Left ventricle myocardium inferior (tissue), 1 donor: ENCODE data around the gene EQTN. TPM values are rescaled to one million over a fixed set of nuclear protein-coding genes. Genes with fewer than 3 reads are reported as not detected.

Experiments
- DNase-seq: peaks from one replicate; pipeline ENCODE4 v3.0.0-alpha.2; 2020
- H3K27ac ChIP-seq: fragments of 200-600 bp; replicated peaks from 2 replicates; pipeline ENCODE4 v1.8.0; 2021
- H3K27me3 ChIP-seq: fragments of 200-600 bp; 2 replicates; pipeline ENCODE4 v1.8.0; 2021; ENCODE audit warnings: low read depth
- H3K36me3 ChIP-seq: fragments of 200-600 bp; 2 replicates; pipeline ENCODE4 v1.8.0; 2021
- H3K4me1 ChIP-seq: fragments of 200-600 bp; 2 replicates; pipeline ENCODE4 v1.8.0; 2021
- H3K4me3 ChIP-seq: fragments of 200-600 bp; 2 replicates; pipeline ENCODE4 v1.8.0; 2021; ENCODE audit warnings: mild to moderate bottlenecking, moderate library complexity
- H3K9me3 ChIP-seq: fragments of 200-600 bp; replicated peaks from 2 replicates; pipeline ENCODE4 v1.8.0; 2021
- intact Hi-C: fragments of 100-400 bp; cut with micrococcal nuclease; formaldehyde crosslinking; loops from one replicate; pipeline ENCODE4 v1.11.0; 2022
- total RNA-seq: library from RNA; stranded (reverse); fragmentation: NEBNext Ultra II Directional; extraction: Animal tissue kit (Norgen Biotek cat#: 25700); gene quantifications from one replicate; pipeline ENCODE4 v1.2.1, GENCODE V29; 2021
- TF ChIP-seq, protein P1 (sequence below): fragments of 200-600 bp; IDR thresholded peaks from 2 replicates; pipeline ENCODE4 v1.8.0; 2021; ENCODE audit warnings: antibody characterized with exemption, mild to moderate bottlenecking, borderline replicate concordance
- donor health status: DM: no; HTN: yes; CAD: no; lungs with severe emphysema.

Gene EQTN
- total RNA-seq, 1 donor from 2014 or later, result not detected

DNA sequence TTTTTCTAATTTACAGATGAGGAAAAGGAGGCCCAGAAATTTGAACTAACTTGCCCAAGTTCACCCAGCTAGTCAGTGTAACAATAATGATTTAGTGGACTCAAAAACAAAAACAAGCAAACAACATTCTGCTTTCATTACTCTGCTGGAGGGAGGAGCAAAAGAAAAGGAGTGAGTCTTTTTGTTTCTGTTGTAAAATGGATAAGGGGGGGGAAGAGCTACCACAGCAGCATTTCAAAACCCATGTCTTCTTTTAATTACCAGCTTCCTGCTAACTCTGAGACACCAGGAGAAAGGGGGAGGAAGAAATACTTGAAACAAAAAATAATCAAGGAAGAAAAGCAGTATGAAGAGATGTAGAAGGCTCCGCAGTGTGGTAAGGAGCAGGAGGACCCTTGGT, 39.2 kb upstream of the EQTN start:
- intact Hi-C loops, result no loop called here
- DNase-seq, result no peak
- peaks cover 43% of the 10 kb centered on the region for H3K4me1 ChIP-seq
- TF ChIP-seq, protein P1, sequence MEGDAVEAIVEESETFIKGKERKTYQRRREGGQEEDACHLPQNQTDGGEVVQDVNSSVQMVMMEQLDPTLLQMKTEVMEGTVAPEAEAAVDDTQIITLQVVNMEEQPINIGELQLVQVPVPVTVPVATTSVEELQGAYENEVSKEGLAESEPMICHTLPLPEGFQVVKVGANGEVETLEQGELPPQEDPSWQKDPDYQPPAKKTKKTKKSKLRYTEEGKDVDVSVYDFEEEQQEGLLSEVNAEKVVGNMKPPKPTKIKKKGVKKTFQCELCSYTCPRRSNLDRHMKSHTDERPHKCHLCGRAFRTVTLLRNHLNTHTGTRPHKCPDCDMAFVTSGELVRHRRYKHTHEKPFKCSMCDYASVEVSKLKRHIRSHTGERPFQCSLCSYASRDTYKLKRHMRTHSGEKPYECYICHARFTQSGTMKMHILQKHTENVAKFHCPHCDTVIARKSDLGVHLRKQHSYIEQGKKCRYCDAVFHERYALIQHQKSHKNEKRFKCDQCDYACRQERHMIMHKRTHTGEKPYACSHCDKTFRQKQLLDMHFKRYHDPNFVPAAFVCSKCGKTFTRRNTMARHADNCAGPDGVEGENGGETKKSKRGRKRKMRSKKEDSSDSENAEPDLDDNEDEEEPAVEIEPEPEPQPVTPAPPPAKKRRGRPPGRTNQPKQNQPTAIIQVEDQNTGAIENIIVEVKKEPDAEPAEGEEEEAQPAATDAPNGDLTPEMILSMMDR, result no peak
- no peak overlapping the region for H3K27ac ChIP-seq
- H3K9me3 ChIP-seq, result no peaks in the 10 kb centered on the region
- no peak overlapping the region for H3K4me3 ChIP-seq
- H3K27me3 ChIP-seq, result no peaks in the 10 kb centered on the region
- no peaks in the 10 kb centered on the region for H3K36me3 ChIP-seq

DNA sequence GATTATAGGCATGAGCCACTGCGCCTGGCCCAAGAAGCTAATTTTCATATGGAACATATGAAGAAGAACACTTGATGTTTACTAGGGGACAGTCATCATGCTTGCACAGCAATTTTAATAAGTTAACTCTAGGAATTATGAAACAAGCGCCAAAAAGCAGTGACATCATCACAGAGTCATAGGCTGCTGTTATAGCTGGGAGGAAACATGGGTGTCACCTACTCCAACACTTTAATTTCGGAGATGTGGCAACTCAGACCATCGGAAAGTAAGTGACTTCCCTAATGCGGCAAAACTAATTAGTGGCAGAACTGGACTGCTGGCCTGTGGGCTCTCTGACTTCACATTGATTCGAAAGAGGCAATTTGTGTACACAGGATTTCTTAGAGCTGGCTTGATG, 38.1 kb upstream of the EQTN start:
- Histone ChIP-seq H3K4me1 (peaks cover 38% of the 10 kb centered on the region), H3K27ac (no peak overlapping the region), H3K4me3 (no peak overlapping the region), H3K27me3 (no peaks in the 10 kb centered on the region), H3K9me3 (no peaks in the 10 kb centered on the region), H3K36me3 (no peaks in the 10 kb centered on the region)
- no peak for DNase-seq
- intact Hi-C loops, result no loop called here
- TF ChIP-seq, protein P1, result no peak

DNA sequence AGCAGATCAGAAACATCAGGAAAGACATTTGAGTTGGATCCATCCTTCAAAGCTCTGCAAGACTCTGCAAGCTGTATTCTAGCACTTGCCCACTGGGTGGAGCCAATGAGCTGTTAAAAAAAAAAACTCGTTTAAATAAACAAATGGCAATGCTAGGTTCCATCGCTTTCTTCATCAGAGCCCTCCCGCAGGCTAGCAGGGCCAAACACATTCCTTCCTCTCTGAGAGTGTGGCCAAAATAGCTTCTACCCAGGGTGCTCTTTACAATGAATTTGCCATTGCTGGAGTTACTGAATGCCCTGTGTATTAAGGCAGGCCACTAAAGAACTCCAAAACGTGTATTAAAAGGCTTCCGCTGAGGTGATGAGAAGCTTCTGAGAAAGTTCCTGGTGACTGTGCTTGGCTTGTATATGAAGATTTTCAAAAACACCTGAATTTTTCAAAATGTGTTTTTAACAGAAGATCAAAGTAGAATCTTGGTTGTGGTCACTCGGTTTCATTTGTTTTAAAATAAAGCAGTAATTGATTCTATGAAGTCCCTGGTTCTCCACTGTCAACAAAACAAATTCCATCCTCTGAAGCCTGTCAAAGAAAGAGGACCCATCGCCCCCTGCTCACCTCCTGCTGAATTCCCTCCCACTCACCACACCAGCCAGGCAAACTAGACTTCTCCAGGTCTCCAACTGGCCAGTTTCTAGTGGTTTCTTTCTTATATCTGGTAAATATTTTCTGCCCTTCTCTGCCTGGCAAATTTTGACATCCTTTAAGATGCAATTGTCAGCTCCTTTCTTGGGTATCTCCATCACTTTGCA, 36.5 kb upstream of the EQTN start:
- Histone ChIP-seq H3K27ac (peak overlapping the region; percentile 10), H3K36me3 (no peaks in the 10 kb centered on the region), H3K9me3 (no peaks in the 10 kb centered on the region), H3K4me1 (peaks cover 24% of the 10 kb centered on the region), H3K27me3 (no peaks in the 10 kb centered on the region), H3K4me3 (no peak overlapping the region)
- intact Hi-C loops, result loop anchor here (2.0 to 5.0 kb wide), 2 partner anchors 199 to 215 kb away; no protein-coding TSS in a partner anchor
- TF ChIP-seq, protein P1, result peak; percentile 93
- peak; percentile 46 for DNase-seq

DNA sequence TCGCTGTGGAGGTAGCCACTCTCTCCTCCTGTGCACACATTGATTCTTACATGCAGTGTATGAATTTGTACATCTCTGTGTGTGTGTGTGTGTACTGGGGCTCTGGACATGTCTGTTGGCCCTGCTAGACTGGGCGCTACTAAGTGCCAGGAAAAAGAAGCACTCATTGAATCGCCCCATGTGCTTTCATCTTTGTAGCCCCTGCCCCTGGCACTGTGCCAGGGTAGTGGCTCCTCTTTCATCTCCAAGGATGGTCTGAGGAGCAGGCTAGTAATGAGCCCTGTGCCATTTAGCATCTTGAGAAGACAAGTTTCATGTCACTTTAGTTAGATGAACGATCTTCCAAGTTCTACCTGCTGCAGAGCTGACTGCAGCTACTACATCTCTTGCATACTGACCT, 34.4 kb upstream of the EQTN start:
- Histone ChIP-seq H3K9me3 (no peaks in the 10 kb centered on the region), H3K4me1 (peaks cover 14% of the 10 kb centered on the region), H3K27me3 (no peaks in the 10 kb centered on the region), H3K4me3 (no peak overlapping the region), H3K36me3 (no peaks in the 10 kb centered on the region), H3K27ac (no peak overlapping the region)
- TF ChIP-seq, protein P1, result no peak
- DNase-seq, result no peak
- intact Hi-C loops, result loop anchor here (5.0 kb wide), 1 partner anchor 201 kb away; no protein-coding TSS in a partner anchor

DNA sequence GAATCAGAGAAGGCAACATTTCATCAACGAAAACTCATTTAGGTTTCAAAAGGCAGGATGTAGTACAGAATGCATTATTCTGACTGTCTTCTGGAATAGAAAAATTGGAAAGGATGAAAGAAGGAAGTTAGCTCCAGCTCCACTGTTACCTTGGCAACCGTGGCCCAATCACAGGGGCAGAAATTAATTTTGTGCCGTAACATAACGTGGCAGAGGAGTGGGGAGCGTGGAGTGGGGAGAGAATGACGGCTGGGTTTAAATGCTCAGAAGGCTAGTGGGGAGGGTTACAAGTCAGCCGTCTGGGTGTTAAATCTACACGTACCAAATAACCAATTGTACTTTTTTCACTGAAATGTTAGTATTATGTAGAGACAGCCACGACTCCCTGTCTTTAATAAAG, 32.3 kb upstream of the EQTN start:
- intact Hi-C loops, result no loop called here
- H3K4me3 ChIP-seq, result no peak overlapping the region
- H3K4me1 ChIP-seq, result peaks cover 14% of the 10 kb centered on the region
- H3K9me3 ChIP-seq, result no peaks in the 10 kb centered on the region
- no peak for DNase-seq
- no peak overlapping the region for H3K27ac ChIP-seq
- no peaks in the 10 kb centered on the region for H3K36me3 ChIP-seq
- no peaks in the 10 kb centered on the region for H3K27me3 ChIP-seq
- TF ChIP-seq, protein P1, result no peak
